Measurements from ENCODE around the gene COL27A1. TPM values are rescaled to one million over a fixed set of nuclear protein-coding genes. Genes with fewer than 3 reads are reported as not detected.
"Not testable (repeated sequence)": the region's sequence is repeated elsewhere in the genome, so short reads cannot be mapped to it uniquely, and the experiment has no call there.

The COL27A1 gene
- total RNA-seq, 3 donors from 2014 or later = 1.4 to 2.8 (median 1.7) TPM

DNA sequence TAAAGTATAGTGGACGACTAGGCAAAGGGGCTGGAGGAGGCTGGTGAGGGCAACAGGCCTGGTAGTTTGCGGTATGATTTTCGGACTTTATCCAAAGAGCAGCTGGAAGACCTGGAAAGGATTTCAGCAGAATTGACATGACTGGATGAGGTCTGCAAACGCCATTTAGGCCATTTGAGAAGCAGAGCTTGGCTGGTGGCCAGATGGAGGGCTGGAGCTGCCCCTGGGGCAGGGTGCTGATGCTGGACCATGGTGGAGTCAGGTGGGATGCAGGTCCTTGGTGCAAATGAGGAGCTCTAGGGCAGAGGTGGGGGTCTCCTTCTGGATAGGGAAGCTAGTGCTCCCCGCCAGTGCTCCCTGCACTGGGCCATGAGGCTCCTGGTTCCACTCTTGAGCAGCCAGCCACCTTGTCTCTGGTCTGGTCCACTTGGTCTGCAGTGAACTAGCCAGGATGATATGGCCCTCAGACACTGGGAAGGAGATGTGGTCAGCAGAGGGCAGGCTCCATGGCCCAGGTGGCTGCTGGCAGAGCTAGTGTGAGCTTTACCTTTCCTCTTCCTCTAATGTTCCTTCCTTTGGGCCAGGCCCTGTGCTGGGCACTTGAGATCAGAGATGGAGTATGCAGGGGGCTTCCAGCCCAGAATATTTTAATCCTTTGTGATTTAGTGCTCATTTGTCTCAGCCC lies 31.4 kb downstream of the COL27A1 start:
- H3K9me3 Mint-ChIP-seq = peaks cover 13% of the 10 kb centered on the region
- no peaks in the 10 kb centered on the region for H3K4me1 Mint-ChIP-seq (ENCODE audit: low read depth)
- H3K4me3 Mint-ChIP-seq = no peak overlapping the region
- H3K27me3 Mint-ChIP-seq (ENCODE audit: low read depth) = no peaks in the 10 kb centered on the region
- no peaks in the 10 kb centered on the region for H3K36me3 Mint-ChIP-seq (ENCODE audit: insufficient read depth)
- ATAC-seq (no peak), DNase-seq (no peak)

DNA sequence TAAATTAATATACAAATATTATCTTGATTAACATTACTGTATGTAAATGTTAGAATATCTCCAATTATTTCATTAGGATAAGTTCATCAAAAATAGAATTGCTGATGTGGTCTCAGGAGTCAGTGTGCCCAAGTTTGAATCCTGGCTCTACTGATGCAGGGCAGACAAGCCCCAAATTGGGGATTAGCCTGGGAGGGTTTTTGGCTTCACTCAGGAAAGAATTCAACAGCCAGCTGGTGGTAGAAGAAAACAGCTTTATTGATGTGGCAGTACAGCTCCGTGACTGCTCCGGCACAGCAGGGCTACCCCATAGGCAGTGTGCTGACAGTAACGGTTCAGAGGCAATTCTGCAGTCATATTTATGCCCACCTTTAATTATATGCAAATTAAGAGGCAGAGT lies 32.5 kb downstream of the COL27A1 start:
- no peaks in the 10 kb centered on the region for H3K27me3 Mint-ChIP-seq (ENCODE audit: low read depth)
- H3K4me1 Mint-ChIP-seq (ENCODE audit: low read depth) = no peaks in the 10 kb centered on the region
- no peaks in the 10 kb centered on the region for H3K36me3 Mint-ChIP-seq (ENCODE audit: insufficient read depth)
- peaks cover 13% of the 10 kb centered on the region for H3K9me3 Mint-ChIP-seq
- ATAC-seq = no peak
- no peak for DNase-seq
- H3K4me3 Mint-ChIP-seq = no peak overlapping the region

GRCh38 chr9:114189823-114190562 lies 34.7 kb downstream of the COL27A1 start:
- Mint-ChIP-seq H3K9me3 (peaks cover 13% of the 10 kb centered on the region), H3K4me3 (no peak overlapping the region), H3K4me1 (ENCODE audit: low read depth) (no peaks in the 10 kb centered on the region), H3K27me3 (ENCODE audit: low read depth) (peaks cover 6% of the 10 kb centered on the region), H3K36me3 (ENCODE audit: insufficient read depth) (no peaks in the 10 kb centered on the region)
- DNase-seq (no peak), ATAC-seq (no peak)

- no peak for ATAC-seq
- Mint-ChIP-seq H3K27me3 (ENCODE audit: low read depth) (peaks cover 6% of the 10 kb centered on the region), H3K9me3 (peaks cover 13% of the 10 kb centered on the region), H3K4me3 (no peak overlapping the region), H3K36me3 (ENCODE audit: insufficient read depth) (no peaks in the 10 kb centered on the region), H3K4me1 (ENCODE audit: low read depth) (no peaks in the 10 kb centered on the region)
- no peak for DNase-seq
Measured at GRCh38 chr9:114190563-114190905, 35.2 kb downstream of the COL27A1 start.

GRCh38 chr9:114191402-114191801 lies 36.1 kb downstream of the COL27A1 start:
- not testable (repeated sequence) for H3K4me1 Mint-ChIP-seq (ENCODE audit: low read depth); H3K36me3 Mint-ChIP-seq (ENCODE audit: insufficient read depth); H3K27me3 Mint-ChIP-seq (ENCODE audit: low read depth); ATAC-seq; DNase-seq; H3K4me3 Mint-ChIP-seq
- H3K9me3 Mint-ChIP-seq = peaks cover 13% of the 10 kb centered on the region

DNA sequence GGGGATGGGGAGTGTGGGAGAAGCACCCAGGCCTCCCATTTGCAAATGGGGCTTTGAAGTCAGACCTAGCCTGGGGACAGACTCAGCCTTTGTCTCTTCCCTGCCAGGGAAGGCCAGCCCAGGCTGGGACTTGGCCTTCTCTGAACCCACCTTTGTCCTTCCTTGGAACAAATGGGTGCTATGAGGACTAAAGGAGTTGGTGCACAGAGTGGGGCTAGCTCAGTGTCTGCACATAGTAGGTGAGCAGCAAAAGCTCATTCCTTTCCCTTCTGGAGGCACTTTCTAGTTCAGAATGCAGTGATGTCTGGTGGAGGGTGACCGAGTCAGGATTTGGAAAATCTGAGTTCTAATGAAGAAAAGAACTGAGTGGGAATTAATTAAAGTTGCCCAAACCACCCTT lies 37.2 kb downstream of the COL27A1 start:
- H3K4me1 Mint-ChIP-seq (ENCODE audit: low read depth) = no peaks in the 10 kb centered on the region
- ATAC-seq (no peak), DNase-seq (no peak)
- no peaks in the 10 kb centered on the region for H3K36me3 Mint-ChIP-seq (ENCODE audit: insufficient read depth)
- peaks cover 6% of the 10 kb centered on the region for H3K27me3 Mint-ChIP-seq (ENCODE audit: low read depth)
- H3K4me3 Mint-ChIP-seq = no peak overlapping the region
- peaks cover 13% of the 10 kb centered on the region for H3K9me3 Mint-ChIP-seq

GRCh38 chr9:114193090-114193489 lies 37.8 kb downstream of the COL27A1 start:
- no peaks in the 10 kb centered on the region for H3K36me3 Mint-ChIP-seq (ENCODE audit: insufficient read depth)
- ATAC-seq (no peak), DNase-seq (no peak)
- peaks cover 13% of the 10 kb centered on the region for H3K9me3 Mint-ChIP-seq
- H3K4me1 Mint-ChIP-seq (ENCODE audit: low read depth) = no peaks in the 10 kb centered on the region
- peaks cover 6% of the 10 kb centered on the region for H3K27me3 Mint-ChIP-seq (ENCODE audit: low read depth)
- H3K4me3 Mint-ChIP-seq = no peak overlapping the region

GRCh38 chr9:114196117-114196516 lies 40.8 kb downstream of the COL27A1 start:
- Mint-ChIP-seq H3K4me3 (no peak overlapping the region), H3K36me3 (ENCODE audit: insufficient read depth) (no peaks in the 10 kb centered on the region), H3K9me3 (no peaks in the 10 kb centered on the region), H3K4me1 (ENCODE audit: low read depth) (no peaks in the 10 kb centered on the region), H3K27me3 (ENCODE audit: low read depth) (peaks cover 6% of the 10 kb centered on the region)
- ATAC-seq (no peak), DNase-seq (no peak)

DNA sequence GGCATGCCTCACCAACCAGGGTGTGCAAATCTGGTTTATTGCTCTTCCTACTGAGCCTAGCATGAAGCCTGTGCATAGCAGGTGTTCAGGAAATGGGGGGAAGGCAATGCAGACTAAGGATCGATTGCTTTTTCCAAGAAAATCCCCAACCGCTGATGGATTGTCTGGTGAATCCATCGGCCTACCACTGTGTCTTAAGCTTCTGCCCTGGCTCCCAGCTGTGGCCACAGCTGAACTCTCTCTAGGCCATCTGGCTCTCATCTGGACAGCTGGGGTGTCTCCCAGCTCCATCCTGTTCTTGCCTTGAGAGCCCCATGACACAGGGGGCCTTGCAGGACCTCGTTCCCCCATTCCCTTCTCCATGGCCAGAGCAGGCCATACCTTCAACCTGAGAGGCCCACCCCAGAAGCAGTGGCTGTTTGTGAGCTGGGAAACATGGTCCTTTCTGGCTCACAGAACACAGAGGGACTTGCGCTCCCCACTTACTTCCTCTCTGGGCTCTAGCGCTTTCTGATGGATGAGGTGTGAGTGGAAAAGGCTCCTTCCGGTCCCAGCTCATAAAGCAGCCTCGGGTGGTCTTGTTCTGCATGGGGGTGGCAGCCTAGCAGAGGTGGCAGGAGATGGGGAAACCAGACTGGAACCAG lies 41.8 kb downstream of the COL27A1 start:
- Mint-ChIP-seq H3K36me3 (ENCODE audit: insufficient read depth) (no peaks in the 10 kb centered on the region), H3K4me1 (ENCODE audit: low read depth) (no peaks in the 10 kb centered on the region), H3K9me3 (no peaks in the 10 kb centered on the region), H3K4me3 (no peak overlapping the region), H3K27me3 (ENCODE audit: low read depth) (peaks cover 6% of the 10 kb centered on the region)
- DNase-seq (no peak), ATAC-seq (no peak)

DNA sequence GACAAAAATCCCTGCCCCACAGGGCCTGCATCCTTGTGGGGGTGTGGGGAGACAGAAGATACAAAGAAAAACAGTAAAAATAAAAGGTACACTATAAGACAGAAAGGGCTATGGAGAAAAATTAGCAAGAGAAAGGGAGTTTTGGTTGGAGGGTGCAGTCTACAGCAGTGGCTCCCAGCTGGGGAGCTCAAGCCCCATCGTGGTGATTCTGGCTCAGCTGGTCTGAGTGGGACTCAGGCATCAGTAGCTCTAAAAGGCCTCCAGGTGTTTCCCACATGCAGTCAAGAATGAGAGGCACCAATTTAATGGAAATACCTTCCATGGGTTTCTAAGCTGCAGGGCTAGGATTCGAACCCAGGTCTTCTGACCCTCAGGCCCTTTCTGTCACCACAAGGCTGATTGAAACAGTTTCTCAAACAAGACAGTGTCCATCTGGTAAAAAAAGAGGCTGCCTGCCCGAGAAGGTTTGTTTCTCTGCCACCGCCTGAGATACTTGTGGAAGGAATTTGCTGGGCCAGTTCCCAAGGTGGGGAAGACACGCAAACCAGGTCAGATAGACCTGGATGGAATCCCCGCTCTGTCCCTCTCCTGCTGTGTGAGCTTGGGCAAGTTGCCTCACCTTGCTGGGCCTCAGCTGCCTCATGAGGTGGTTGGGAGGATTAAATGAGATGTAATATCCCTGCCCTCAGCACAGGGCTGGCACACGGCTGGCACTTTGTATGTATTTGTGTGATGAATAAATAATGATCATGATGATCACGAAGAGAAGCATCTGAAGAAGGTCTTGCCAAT lies 43.1 kb downstream of the COL27A1 start:
- H3K4me1 Mint-ChIP-seq (ENCODE audit: low read depth) = no peaks in the 10 kb centered on the region
- H3K4me3 Mint-ChIP-seq = no peak overlapping the region
- H3K9me3 Mint-ChIP-seq = no peaks in the 10 kb centered on the region
- H3K27me3 Mint-ChIP-seq (ENCODE audit: low read depth) = peaks cover 6% of the 10 kb centered on the region
- DNase-seq (no peak), ATAC-seq (no peak)
- H3K36me3 Mint-ChIP-seq (ENCODE audit: insufficient read depth) = no peaks in the 10 kb centered on the region

DNA sequence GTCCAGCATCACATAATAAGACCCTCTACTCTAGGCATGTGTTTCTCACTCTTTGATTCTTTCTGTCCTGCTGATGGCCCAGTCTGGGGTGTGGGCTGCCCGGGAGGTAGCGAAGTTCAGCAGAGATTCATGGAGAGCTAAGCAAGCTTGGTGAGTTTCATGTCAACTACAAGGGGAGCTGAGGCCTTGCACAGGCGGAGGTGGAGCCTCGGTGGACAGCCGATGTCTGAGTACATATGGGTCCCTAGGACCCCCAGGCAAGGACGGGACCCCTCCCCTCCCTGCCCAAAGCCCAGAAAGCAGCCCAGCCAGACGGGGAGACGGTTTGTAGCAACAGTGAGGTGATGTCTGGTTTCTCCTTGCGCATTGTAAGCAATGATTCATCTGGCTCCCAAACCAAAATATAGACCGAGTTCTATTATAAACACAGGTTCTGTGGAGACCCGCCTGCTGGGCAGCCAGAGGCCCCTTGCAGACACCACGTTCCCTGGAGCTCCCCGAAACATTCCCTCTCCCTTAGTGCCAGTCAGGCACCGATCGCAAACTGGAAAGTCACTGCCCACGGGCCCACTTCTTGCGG lies 45.5 kb downstream of the COL27A1 start:
- ATAC-seq = no peak

GRCh38 chr9:114202396-114202795 lies 47.1 kb downstream of the COL27A1 start:
- DNase-seq = no peak
- no peak overlapping the region for H3K4me3 Mint-ChIP-seq
- no peaks in the 10 kb centered on the region for H3K27me3 Mint-ChIP-seq (ENCODE audit: low read depth)
- no peaks in the 10 kb centered on the region for H3K9me3 Mint-ChIP-seq
- H3K4me1 Mint-ChIP-seq (ENCODE audit: low read depth) = no peaks in the 10 kb centered on the region
- no peak for ATAC-seq
- H3K36me3 Mint-ChIP-seq (ENCODE audit: insufficient read depth) = no peaks in the 10 kb centered on the region

More for the DNA sequence above, 45.5 kb downstream of the COL27A1 start:
- no peaks in the 10 kb centered on the region for H3K27me3 Mint-ChIP-seq (ENCODE audit: low read depth)
- no peaks in the 10 kb centered on the region for H3K9me3 Mint-ChIP-seq
- no peak overlapping the region for H3K4me3 Mint-ChIP-seq
- no peak for DNase-seq
- H3K36me3 Mint-ChIP-seq (ENCODE audit: insufficient read depth) = no peaks in the 10 kb centered on the region
- no peaks in the 10 kb centered on the region for H3K4me1 Mint-ChIP-seq (ENCODE audit: low read depth)

DNA sequence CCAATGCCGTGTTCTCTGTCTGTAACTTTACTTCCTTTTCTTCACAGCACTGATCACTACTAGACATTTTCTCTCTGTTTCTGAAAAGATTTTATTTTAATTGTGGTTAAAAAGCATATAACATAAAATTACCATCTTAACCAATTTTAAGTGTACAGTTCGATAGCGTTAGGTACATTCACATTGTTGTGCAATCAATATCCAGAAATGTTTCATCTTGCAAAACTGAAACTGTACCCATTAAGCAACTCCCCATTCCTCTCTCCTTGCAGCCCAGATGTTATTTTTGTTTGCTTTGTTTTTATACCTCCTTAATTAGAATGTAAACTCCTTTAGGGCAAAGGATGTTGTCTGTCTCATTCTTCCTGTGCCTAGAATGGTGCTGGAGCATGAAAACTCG lies 47.5 kb downstream of the COL27A1 start:
- H3K4me3 Mint-ChIP-seq = no peak overlapping the region
- no peak for ATAC-seq
- no peaks in the 10 kb centered on the region for H3K4me1 Mint-ChIP-seq (ENCODE audit: low read depth)
- no peaks in the 10 kb centered on the region for H3K27me3 Mint-ChIP-seq (ENCODE audit: low read depth)
- DNase-seq = no peak
- no peaks in the 10 kb centered on the region for H3K9me3 Mint-ChIP-seq
- H3K36me3 Mint-ChIP-seq (ENCODE audit: insufficient read depth) = no peaks in the 10 kb centered on the region

All from activated T-cell treated with anti-CD3 and anti-CD28 coated beads, Interleukin-2, amount 50 U/mL, for 4 hours (primary cell).